Endodermal cell (in vitro differentiated cells): Measurements from ENCODE around the gene CPTP. TPM values are rescaled to one million over a fixed set of nuclear protein-coding genes. Genes with fewer than 3 reads are reported as not detected.

Source experiments
- DNase-seq: peaks from one replicate; pipeline ENCODE4 v3.0.0-alpha.2; 2017
- H3K27ac ChIP-seq: 2 replicates; pipeline ENCODE4 v1.5.1; 2013; ENCODE audit warnings: mild to moderate bottlenecking, low read depth, low read length, moderate library complexity
- H3K27me3 ChIP-seq: 2 replicates; pipeline ENCODE4 v1.6.1; 2013; ENCODE audit warnings: mild to moderate bottlenecking, low read length, moderate library complexity; ENCODE audit not compliant: insufficient read depth, control insufficient read depth, poor library complexity, severe bottlenecking
- H3K36me3 ChIP-seq: 2 replicates; pipeline ENCODE4 v1.7.0; 2013; ENCODE audit warnings: mild to moderate bottlenecking, low read length, moderate library complexity; ENCODE audit not compliant: control insufficient read depth, insufficient read depth
- H3K4me1 ChIP-seq: one replicate; pipeline ENCODE4 v1.7.0; 2013; ENCODE audit warnings: low read length; ENCODE audit not compliant: control insufficient read depth, insufficient read depth
- H3K4me3 ChIP-seq: 2 replicates; pipeline ENCODE4 v1.5.1; 2013; ENCODE audit warnings: mild to moderate bottlenecking, low read length, moderate library complexity
- H3K9ac ChIP-seq: 2 replicates; pipeline ENCODE4 v1.6.1; 2013; ENCODE audit warnings: mild to moderate bottlenecking, low read length, moderate library complexity; ENCODE audit not compliant: poor library complexity, severe bottlenecking; ENCODE audit errors: extremely low read depth
- H3K9me3 ChIP-seq: 2 replicates; pipeline ENCODE4 v1.6.1; 2013; ENCODE audit warnings: mild to moderate bottlenecking, low read length, moderate library complexity; ENCODE audit not compliant: control insufficient read depth
- H3K27ac Mint-ChIP-seq: 2 replicates; pipeline ENCODE4 v1.8.0; 2020; ENCODE audit warnings: mixed read lengths
- H3K27me3 Mint-ChIP-seq: 2 replicates; pipeline ENCODE4 v1.8.0; 2021; ENCODE audit warnings: mild to moderate bottlenecking, mixed read lengths; ENCODE audit not compliant: insufficient read depth
- H3K36me3 Mint-ChIP-seq: 2 replicates; pipeline ENCODE4 v1.8.0; 2020; ENCODE audit warnings: low read depth, mixed read lengths
- H3K4me1 Mint-ChIP-seq: 2 replicates; pipeline ENCODE4 v1.8.0; 2020; ENCODE audit warnings: mixed read lengths
- H3K4me3 Mint-ChIP-seq: 2 replicates; pipeline ENCODE4 v1.8.0; 2020; ENCODE audit warnings: mild to moderate bottlenecking, moderate library complexity, mixed read lengths
- H3K9me3 Mint-ChIP-seq: 2 replicates; pipeline ENCODE4 v1.8.0; 2020; ENCODE audit warnings: mild to moderate bottlenecking, mixed read lengths
- CTCF ChIP-seq: fragments of 200-600 bp; sonication (generic); conservative IDR thresholded peaks from 2 replicates; pipeline ENCODE4 v1.5.0; 2021; ENCODE audit warnings: antibody characterized with exemption, mild to moderate bottlenecking
- WGBS, 2 experiments: methylation state at CpG; one replicate each; pipeline versions ENCODE4 v1.1.5 to v1.1.7; 2013; ENCODE audit warnings: missing lambda C conversion rate in 2 of 2, mixed read lengths in 1 of 2; ENCODE audit not compliant: insufficient coverage in 1 of 2, insufficient read length in 1 of 2; 5-methylcytosine and 5-hydroxymethylcytosine counted together
- total RNA-seq, 2 donors: library from RNA; stranded (reverse); fragmentation: NEBNext Ultra II Directional in 1 of 2; extraction: Animal tissue kit (Norgen Biotek cat#: 25700) in 1 of 2; gene quantifications; 2 replicates in 1 of 2; 3 replicates in 1 of 2; pipeline ENCODE4 v1.2.1, GENCODE V29; 2021

Gene CPTP
- total RNA-seq, 2 donors from 2014 or later = 12.0 to 13.6 TPM

- no peak for DNase-seq
- Mint-ChIP-seq H3K27me3 (no peaks in the 10 kb centered on the region), H3K27ac (peak overlapping the region; percentile 21), H3K9me3 (no peaks in the 10 kb centered on the region), H3K36me3 (no peaks in the 10 kb centered on the region), H3K4me1 (peaks cover 15% of the 10 kb centered on the region), H3K4me3 (peak overlapping the region; percentile 66)
- Histone ChIP-seq H3K9ac (peak overlapping the region; percentile 32), H3K27me3 (no peaks in the 10 kb centered on the region), H3K36me3 (peaks cover 13% of the 10 kb centered on the region), H3K4me3 (peak overlapping the region; percentile 79), H3K27ac (peak overlapping the region; percentile 21), H3K4me1 (peaks cover 20% of the 10 kb centered on the region), H3K9me3 (no peaks in the 10 kb centered on the region)
- TF ChIP-seq CTCF = no peak
- 68 to 72% methylated on average over 25 to 27 of the region's 27 CpGs for WGBS, 2 experiments
Measured at GRCh38 chr1:1306661-1307260, 17.8 kb upstream of the CPTP start.

DNA sequence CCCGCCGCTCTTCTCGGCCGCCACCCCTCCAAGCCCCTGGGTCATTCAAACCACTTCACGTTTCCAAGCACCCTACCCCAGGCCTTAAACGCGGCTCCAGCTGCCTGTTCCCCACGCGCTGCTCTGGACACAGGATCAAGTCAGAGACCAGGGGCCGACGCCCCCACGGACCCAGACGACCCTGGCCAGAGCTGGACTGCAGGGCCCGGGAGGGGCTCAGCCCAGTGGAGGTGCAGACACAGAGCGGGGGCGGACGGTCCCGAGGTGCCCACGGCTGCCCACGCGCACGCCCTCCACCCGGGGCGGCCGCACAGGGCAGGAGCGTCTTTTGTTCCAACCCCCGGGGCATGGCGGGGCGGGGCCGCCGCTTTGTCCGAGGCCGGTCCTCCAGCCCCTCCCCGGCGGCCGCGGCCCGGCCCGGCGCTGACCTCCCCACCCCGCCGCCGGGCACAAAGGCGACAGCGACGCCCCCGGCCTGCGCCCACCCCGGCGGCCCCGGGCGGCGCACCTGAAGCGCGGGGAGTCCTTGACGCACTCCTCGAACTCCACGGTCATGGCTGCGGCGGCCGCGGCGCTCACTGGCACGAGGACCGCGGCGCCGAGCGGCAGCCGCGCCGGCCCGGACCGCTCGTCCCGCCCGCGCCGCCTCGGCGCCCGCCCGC lies 17.2 kb upstream of the CPTP start:
- no peak for DNase-seq
- no peaks in the 10 kb centered on the region for H3K27me3 ChIP-seq
- H3K4me1 ChIP-seq = peaks cover 20% of the 10 kb centered on the region
- Mint-ChIP-seq H3K9me3 (no peaks in the 10 kb centered on the region), H3K36me3 (no peaks in the 10 kb centered on the region), H3K4me3 (peak overlapping the region; percentile 67), H3K4me1 (peaks cover 15% of the 10 kb centered on the region), H3K27me3 (no peaks in the 10 kb centered on the region), H3K27ac (peak overlapping the region; percentile 21)
- no peaks in the 10 kb centered on the region for H3K9me3 ChIP-seq
- no peak for TF ChIP-seq CTCF
- peak overlapping the region; percentile 32 for H3K9ac ChIP-seq
- H3K27ac ChIP-seq = peak overlapping the region; percentile 21
- peak overlapping the region; percentile 79 for H3K4me3 ChIP-seq
- WGBS, 2 experiments = 0 to 2% methylated on average over 28 to 83 of the region's 83 CpGs
- H3K36me3 ChIP-seq = peaks cover 13% of the 10 kb centered on the region

GRCh38 chr1:1307923-1308755 lies 16.5 kb upstream of the CPTP start, which contains the start of the genes ACAP3 and PUSL1:
Gene ACAP3, minus strand, starts transcription at chr1:1307930. Its CDS starts 115 bp downstream, at chr1:1307815.
Gene PUSL1, plus strand, starts transcription at chr1:1308597. Its CDS starts 47 bp downstream, at chr1:1308644.
- Mint-ChIP-seq H3K27me3 (no peaks in the 10 kb centered on the region), H3K4me1 (peaks cover 15% of the 10 kb centered on the region), H3K4me3 (peak within 1 kb of the TSS; percentile 67), H3K9me3 (no peaks in the 10 kb centered on the region), H3K36me3 (peaks cover 2% of the 10 kb centered on the region), H3K27ac (peak within 1 kb of the TSS; percentile 39)
- peak; percentile 92 for DNase-seq
- 0% methylated on average over 55 to 130 of the region's 131 CpGs for WGBS, 2 experiments
- Histone ChIP-seq H3K27me3 (no peaks in the 10 kb centered on the region), H3K9ac (peak within 1 kb of the TSS; percentile 64), H3K27ac (peak within 1 kb of the TSS; percentile 90), H3K4me3 (peak within 1 kb of the TSS; percentile 81), H3K36me3 (peaks cover 15% of the 10 kb centered on the region), H3K9me3 (no peaks in the 10 kb centered on the region), H3K4me1 (peaks cover 20% of the 10 kb centered on the region)
- no peak for TF ChIP-seq CTCF
